Testis (tissue), 3 donors: ENCODE results near the gene PRKCA. TPM values are rescaled to one million over a fixed set of nuclear protein-coding genes. Genes with fewer than 3 reads are reported as not detected.
A peak's percentile ranks its signal among the peaks of the same experiment; 100 is the strongest.

Source experiments
- DNase-seq: peaks from one replicate; pipeline ENCODE4 v3.0.0-alpha.2; 2019
- H3K27ac ChIP-seq, 2 donors: fragments of 200-600 bp; sonication (generic); one replicate each; pipeline ENCODE4 v1.5.1; 2019
- H3K27me3 ChIP-seq: fragments of 200-600 bp; sonication (generic); one replicate; pipeline ENCODE4 v1.5.1; 2019
- H3K36me3 ChIP-seq: fragments of 200-600 bp; sonication (generic); one replicate; pipeline ENCODE4 v1.5.1; 2017; ENCODE audit warnings: low read depth; ENCODE audit errors: missing control alignments
- H3K4me1 ChIP-seq: fragments of 200-600 bp; sonication (generic); one replicate; pipeline ENCODE4 v1.5.1; 2019
- H3K4me3 ChIP-seq, 2 donors: fragments of 200-600 bp; sonication (generic); one replicate each; pipeline ENCODE4 v1.5.1; 2017 to 2019
- H3K9me3 ChIP-seq: fragments of 200-600 bp; sonication (generic); one replicate; pipeline ENCODE4 v1.5.1; 2017
- POLR2A ChIP-seq: fragments of 450-650 bp; IDR thresholded peaks from one replicate; pipeline ENCODE4 v1.6.1; 2017; ENCODE audit warnings: antibody characterized with exemption, mild to moderate bottlenecking, moderate library complexity
- WGBS, 2 donors: methylation state at CpG; one replicate each; pipeline ENCODE4 v1.1.5; 2018; 5-methylcytosine and 5-hydroxymethylcytosine counted together
- intact Hi-C: fragments of 100-400 bp; cut with DNase I; formaldehyde crosslinking; loops from one replicate; pipeline ENCODE4 v1.15.1; 2023; ENCODE audit warnings: low total_unique reads
- polyA plus RNA-seq: library from polyadenylated mRNA; stranded (reverse); fragments of 350-450 nt; fragmentation: Illumina TruSeq; extraction: RNeasy Lipid Tissue Mini Kit (QIAGEN cat#74804); gene quantifications from one replicate; pipeline ENCODE4 v1.2.3, GENCODE V29; 2014; ENCODE audit warnings: low read depth, low replicate concordance; ENCODE audit not compliant: insufficient read depth
- total RNA-seq, 2 donors: library from RNA; depleted of rRNA; stranded (reverse); fragments of >200 nt; gene quantifications; one replicate each; pipeline ENCODE4 v1.2.3, GENCODE V29; 2016
- TF ChIP-seq, protein P1 (sequence below), 3 experiments: fragments of 450-650 bp in 2 of 3; fragments of 200-600 bp in 1 of 3; sonication (generic) in 1 of 3; IDR thresholded peaks; one replicate each; pipeline ENCODE4 v1.5.1; 2016 to 2019; ENCODE audit warnings: antibody characterized with exemption in 3 of 3, mild to moderate bottlenecking in 2 of 3, moderate library complexity in 1 of 3

Gene PRKCA
- total and polyA plus RNA-seq, 3 donors from 2014 or later: 6.8 to 22.9 (median 15.4) TPM

- Histone ChIP-seq H3K9me3 (no peaks in the 10 kb centered on the region), H3K36me3 (no peaks in the 10 kb centered on the region), H3K27me3 (no peaks in the 10 kb centered on the region), H3K4me1 (no peaks in the 10 kb centered on the region), H3K4me3 (no peak overlapping the region), H3K27ac (no peak overlapping the region)
- WGBS, 2 donors: 71 to 77% methylated on average over 2 of the region's 2 CpGs
- DNase-seq: no peak
- no peak for TF ChIP-seq POLR2A
- TF ChIP-seq, protein P1, sequence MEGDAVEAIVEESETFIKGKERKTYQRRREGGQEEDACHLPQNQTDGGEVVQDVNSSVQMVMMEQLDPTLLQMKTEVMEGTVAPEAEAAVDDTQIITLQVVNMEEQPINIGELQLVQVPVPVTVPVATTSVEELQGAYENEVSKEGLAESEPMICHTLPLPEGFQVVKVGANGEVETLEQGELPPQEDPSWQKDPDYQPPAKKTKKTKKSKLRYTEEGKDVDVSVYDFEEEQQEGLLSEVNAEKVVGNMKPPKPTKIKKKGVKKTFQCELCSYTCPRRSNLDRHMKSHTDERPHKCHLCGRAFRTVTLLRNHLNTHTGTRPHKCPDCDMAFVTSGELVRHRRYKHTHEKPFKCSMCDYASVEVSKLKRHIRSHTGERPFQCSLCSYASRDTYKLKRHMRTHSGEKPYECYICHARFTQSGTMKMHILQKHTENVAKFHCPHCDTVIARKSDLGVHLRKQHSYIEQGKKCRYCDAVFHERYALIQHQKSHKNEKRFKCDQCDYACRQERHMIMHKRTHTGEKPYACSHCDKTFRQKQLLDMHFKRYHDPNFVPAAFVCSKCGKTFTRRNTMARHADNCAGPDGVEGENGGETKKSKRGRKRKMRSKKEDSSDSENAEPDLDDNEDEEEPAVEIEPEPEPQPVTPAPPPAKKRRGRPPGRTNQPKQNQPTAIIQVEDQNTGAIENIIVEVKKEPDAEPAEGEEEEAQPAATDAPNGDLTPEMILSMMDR (IDR thresholded peaks at IDR 0.05): no peak
- intact Hi-C loops: no loop called here
Observed at GRCh38 chr17:66270106-66270505, 32.3 kb upstream of the PRKCA start.

DNA sequence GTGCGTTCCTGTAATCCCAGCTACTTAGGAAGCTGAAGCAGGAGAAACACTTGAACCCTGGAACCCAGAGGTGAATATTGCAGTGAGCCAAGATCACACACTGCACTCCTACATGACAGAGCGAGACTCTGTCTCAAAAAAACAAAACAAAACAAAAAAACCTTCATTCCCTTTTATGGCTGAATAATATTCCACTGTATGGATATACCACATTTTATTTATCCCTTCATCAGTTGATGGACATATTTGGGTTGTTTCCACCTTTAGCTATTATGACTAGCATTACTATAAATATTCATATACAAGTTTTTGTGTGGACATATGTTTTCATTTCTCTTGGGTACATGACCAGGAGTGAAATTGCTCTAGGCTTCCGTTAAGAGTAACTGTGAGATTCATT lies 30.9 kb upstream of the PRKCA start:
- no peak for DNase-seq
- H3K4me3 ChIP-seq: no peak overlapping the region
- H3K27me3 ChIP-seq: no peaks in the 10 kb centered on the region
- no peak overlapping the region for H3K27ac ChIP-seq
- H3K9me3 ChIP-seq: no peaks in the 10 kb centered on the region
- no peak for TF ChIP-seq POLR2A
- TF ChIP-seq, protein P1 (IDR thresholded peaks at IDR 0.05): no peak
- 97% methylated on average over 3 of the region's 3 CpGs for WGBS, 2 donors
- H3K36me3 ChIP-seq: no peaks in the 10 kb centered on the region
- no peaks in the 10 kb centered on the region for H3K4me1 ChIP-seq
- intact Hi-C loops: no loop called here

- peak; percentile 19 for DNase-seq
- no peaks in the 10 kb centered on the region for H3K36me3 ChIP-seq
- no peak overlapping the region for H3K27ac ChIP-seq
- H3K4me3 ChIP-seq: no peak overlapping the region
- H3K9me3 ChIP-seq: no peaks in the 10 kb centered on the region
- intact Hi-C loops: no loop called here
- no peak for TF ChIP-seq POLR2A
- TF ChIP-seq, protein P1 (IDR thresholded peaks at IDR 0.05): no peak
- WGBS, 2 donors: 49 to 50% methylated on average over 5 of the region's 5 CpGs
- H3K4me1 ChIP-seq: no peaks in the 10 kb centered on the region
- no peaks in the 10 kb centered on the region for H3K27me3 ChIP-seq
Observed at GRCh38 chr17:66272811-66273585, 29.4 kb upstream of the PRKCA start.

DNA sequence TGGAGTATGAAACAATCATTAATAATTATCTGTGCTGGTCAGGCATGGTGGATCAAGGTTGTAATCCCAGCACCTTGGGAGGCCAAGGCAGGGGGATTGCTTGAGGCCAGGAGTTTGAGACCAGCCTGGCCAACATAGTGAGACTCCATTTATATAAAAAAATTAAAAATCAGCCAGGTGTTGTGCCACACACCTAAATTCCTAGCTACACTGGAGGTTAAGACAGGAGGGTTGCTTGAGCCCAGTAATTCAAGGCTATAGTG lies 28.9 kb upstream of the PRKCA start:
- Histone ChIP-seq H3K4me1 (no peaks in the 10 kb centered on the region), H3K27me3 (no peaks in the 10 kb centered on the region), H3K27ac (no peak overlapping the region), H3K4me3 (no peak overlapping the region), H3K36me3 (no peaks in the 10 kb centered on the region), H3K9me3 (no peaks in the 10 kb centered on the region)
- intact Hi-C loops: no loop called here
- DNase-seq: no peak
- no peak for TF ChIP-seq POLR2A
- TF ChIP-seq, protein P1 (IDR thresholded peaks at IDR 0.05): no peak

GRCh38 chr17:66275651-66276050 lies 26.8 kb upstream of the PRKCA start:
- Histone ChIP-seq H3K4me3 (no peak overlapping the region), H3K4me1 (no peaks in the 10 kb centered on the region), H3K36me3 (no peaks in the 10 kb centered on the region), H3K27me3 (no peaks in the 10 kb centered on the region), H3K9me3 (no peaks in the 10 kb centered on the region), H3K27ac (no peak overlapping the region)
- TF ChIP-seq POLR2A: no peak
- TF ChIP-seq, protein P1 (IDR thresholded peaks at IDR 0.05): no peak
- no peak for DNase-seq
- intact Hi-C loops: no loop called here
- 75 to 83% methylated on average over 6 of the region's 6 CpGs for WGBS, 2 donors
